ENCODE data around the gene TTLL1.

TTLL1 gene

GRCh38 chr22:43088984-43089717 lies at the start of gene TTLL1:
TTLL1 (minus strand) TSS chr22:43089391; CDS start chr22:43075586, 13,805 bp downstream.
- 0 out of 2 replicates have a peak, but pooled peaks have one; percentile 1 for TF ChIP-seq CTCF (IDR thresholded peaks at IDR 0.05; ENCODE audit: borderline replicate concordance, insufficient read depth, low read depth, low read length)
- peak within 1 kb of the TSS; percentile 82 for H3K4me3 ChIP-seq (ENCODE audit: low read depth, low read length)

DNA sequence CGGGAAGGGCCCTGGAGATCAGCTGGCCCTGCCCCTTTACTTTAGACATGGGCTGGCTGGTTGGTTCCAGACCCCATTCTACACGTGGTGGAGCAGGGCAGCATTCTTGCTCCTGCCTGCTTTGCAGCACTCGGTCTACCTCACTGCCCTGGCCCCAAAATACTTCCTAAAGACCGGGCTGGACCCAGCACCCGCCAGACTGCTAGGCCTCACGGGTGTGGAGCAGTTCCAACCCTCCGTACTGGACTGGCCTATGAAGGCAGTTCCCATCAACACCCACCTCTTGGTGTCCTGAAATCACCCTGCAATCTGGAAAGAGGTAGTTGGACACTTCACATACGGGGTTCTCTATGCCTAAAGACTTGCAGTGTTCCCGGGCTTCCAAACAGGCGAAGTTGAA lies 47.6 kb upstream of the TTLL1 start:
- no peak overlapping the region for H3K4me3 ChIP-seq (ENCODE audit: low read depth, low read length)
- no peak for TF ChIP-seq CTCF (IDR thresholded peaks at IDR 0.05; ENCODE audit: borderline replicate concordance, insufficient read depth, low read depth, low read length)

DNA sequence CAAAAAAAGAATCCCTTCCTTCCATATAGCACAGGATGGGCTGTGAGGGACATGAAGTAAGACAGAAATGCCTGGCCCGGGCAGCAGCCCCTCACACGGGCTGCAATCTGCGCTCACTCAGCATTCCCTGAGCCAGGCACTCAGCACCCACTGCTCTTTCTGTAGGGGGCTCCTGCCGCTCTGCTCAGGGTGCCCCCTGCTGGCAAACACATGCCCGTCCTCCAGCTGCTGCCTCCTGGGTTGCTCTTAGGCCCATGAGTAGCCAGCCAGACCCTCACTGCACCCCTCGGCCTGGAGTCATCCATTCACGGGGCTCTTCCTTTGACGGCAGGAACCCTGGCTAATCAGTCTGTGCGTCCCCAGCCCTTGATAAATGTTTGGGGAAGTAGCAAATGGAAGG lies 47.1 kb upstream of the TTLL1 start:
- peak; percentile 92 for TF ChIP-seq CTCF (IDR thresholded peaks at IDR 0.05; ENCODE audit: borderline replicate concordance, insufficient read depth, low read depth, low read length)

GRCh38 chr22:43135565-43135964 lies 46.4 kb upstream of the TTLL1 start:
- H3K4me3 ChIP-seq (ENCODE audit: low read depth, low read length), result no peak overlapping the region
- TF ChIP-seq CTCF (IDR thresholded peaks at IDR 0.05; ENCODE audit: borderline replicate concordance, insufficient read depth, low read depth, low read length), result no peak

More for the DNA sequence above, 47.1 kb upstream of the TTLL1 start:
- no peak overlapping the region for H3K4me3 ChIP-seq (ENCODE audit: low read depth, low read length)

- H3K4me3 ChIP-seq (ENCODE audit: low read depth, low read length), result no peak overlapping the region
- TF ChIP-seq CTCF (IDR thresholded peaks at IDR 0.05; ENCODE audit: borderline replicate concordance, insufficient read depth, low read depth, low read length), result no peak
Measured at GRCh38 chr22:43134553-43134952, 45.4 kb upstream of the TTLL1 start.

DNA sequence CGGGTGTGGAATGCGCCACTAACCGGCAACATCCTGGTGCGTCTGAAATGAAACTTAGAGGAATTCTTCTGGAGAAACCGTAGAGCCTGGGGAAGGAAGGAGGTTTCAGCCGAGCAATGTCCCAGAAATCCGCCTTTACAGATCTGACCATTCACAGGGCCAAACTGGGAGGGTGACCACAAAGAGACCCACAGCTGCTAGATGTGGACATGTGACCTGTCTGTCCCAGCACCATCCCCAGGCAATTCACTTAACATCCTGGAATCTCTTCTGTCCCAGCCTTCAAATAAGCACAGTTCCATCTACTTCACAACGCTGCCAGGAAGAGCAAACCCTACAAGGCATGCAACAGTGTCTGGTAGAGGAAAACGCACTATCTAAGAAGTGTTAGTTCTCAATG lies 44.2 kb upstream of the TTLL1 start:
- H3K4me3 ChIP-seq (ENCODE audit: low read depth, low read length), result no peak overlapping the region
- no peak for TF ChIP-seq CTCF (IDR thresholded peaks at IDR 0.05; ENCODE audit: borderline replicate concordance, insufficient read depth, low read depth, low read length)
